Transverse colon (tissue), 4 donors: ENCODE data around the gene ATP5ME. TPM values are rescaled to one million over a fixed set of nuclear protein-coding genes. Genes with fewer than 3 reads are reported as not detected.
"Not testable (repeated sequence)": the region's sequence is repeated elsewhere in the genome, so short reads cannot be mapped to it uniquely, and the experiment has no call there.

Experiments used
- DNase-seq: peaks from one replicate; pipeline ENCODE4 v3.0.0-alpha.2; 2019
- H3K27ac ChIP-seq, 4 donors: fragments of 200-600 bp; sonication (generic); 2 replicates each; pipeline ENCODE4 v1.5.1; 2016 to 2018; ENCODE audit warnings: inconsistent platforms in 4 of 4
- H3K27me3 ChIP-seq: fragments of 200-600 bp; sonication (generic); 2 replicates; pipeline ENCODE4 v1.5.1; 2017; ENCODE audit warnings: inconsistent platforms
- H3K36me3 ChIP-seq, 4 donors: fragments of 200-600 bp; sonication (generic); 2 replicates each; pipeline ENCODE4 v1.5.1; 2017 to 2019; ENCODE audit warnings: inconsistent platforms in 4 of 4
- H3K4me1 ChIP-seq, 4 donors: fragments of 200-600 bp; sonication (generic); 2 replicates each; pipeline ENCODE4 v1.5.1; 2017 to 2020; ENCODE audit warnings: inconsistent platforms in 4 of 4
- H3K4me3 ChIP-seq, 4 donors: fragments of 200-600 bp; sonication (generic); 1 replicate in 1 of 4; 2 replicates in 3 of 4; pipeline versions ENCODE4 v1.5.1 to v1.6.1; 2017 to 2019; ENCODE audit warnings: inconsistent platforms in 4 of 4
- H3K9me3 ChIP-seq, 2 donors: fragments of 200-600 bp; sonication (generic); 2 replicates each; pipeline ENCODE4 v1.5.1; 2017 to 2019; ENCODE audit warnings: inconsistent platforms in 2 of 2
- EP300 ChIP-seq: sonication (generic); formaldehyde crosslinking; IDR thresholded peaks from one replicate; pipeline ENCODE4 v1.6.1; 2017; ENCODE audit warnings: antibody characterized with exemption, low read depth
- POLR2A ChIP-seq: fragments of 450-650 bp; IDR thresholded peaks from one replicate; pipeline ENCODE4 v1.6.1; 2016; ENCODE audit warnings: antibody characterized with exemption, mild to moderate bottlenecking, moderate library complexity
- POLR2AphosphoS5 ChIP-seq, 3 donors: sonication (generic); formaldehyde crosslinking; IDR thresholded peaks; one replicate each; pipeline ENCODE4 v1.6.1; 2016; ENCODE audit warnings: antibody characterized with exemption in 3 of 3
- WGBS, 2 donors: methylation state at CpG; one replicate each; pipeline ENCODE4 v1.1.5; 2018; ENCODE audit warnings: low coverage in 1 of 2; 5-methylcytosine and 5-hydroxymethylcytosine counted together
- in situ Hi-C, 4 donors: fragments of 200-750 bp; cut with MboI; loops; one replicate each; pipeline versions ENCODE4 v1.15.0 to v1.15.1; 2017; ENCODE audit warnings: low sequenced_read_pairs in 3 of 4, low pct_ligation_motif_present in 1 of 4, low pct_unique_long_range_greater_than_20kb in 1 of 4
- intact Hi-C: fragments of 100-400 bp; cut with DNase I; formaldehyde crosslinking; loops from one replicate; pipeline ENCODE4 v1.15.1; 2023; ENCODE audit warnings: low total_unique reads
- total RNA-seq, 4 donors: library from RNA; depleted of rRNA; stranded (reverse); fragments of >200 nt; gene quantifications; one replicate each; pipeline ENCODE4 v1.1.0, GENCODE V29; 2016
- TF ChIP-seq, protein P1 (sequence below), 5 experiments: fragments of 200-600 bp in 3 of 5; fragments of 450-650 bp in 2 of 5; sonication (generic) in 3 of 5; IDR thresholded peaks; 1 replicate in 2 of 5; 2 replicates in 3 of 5; pipeline ENCODE4 v1.5.1; 2016 to 2017; ENCODE audit warnings: antibody characterized with exemption in 5 of 5, inconsistent platforms in 3 of 5, mild to moderate bottlenecking in 2 of 5, moderate library complexity in 1 of 5

ATP5ME gene
- total RNA-seq, 4 donors from 2014 or later = 52.0 to 152 (median 148) TPM; not detected in 1

DNA sequence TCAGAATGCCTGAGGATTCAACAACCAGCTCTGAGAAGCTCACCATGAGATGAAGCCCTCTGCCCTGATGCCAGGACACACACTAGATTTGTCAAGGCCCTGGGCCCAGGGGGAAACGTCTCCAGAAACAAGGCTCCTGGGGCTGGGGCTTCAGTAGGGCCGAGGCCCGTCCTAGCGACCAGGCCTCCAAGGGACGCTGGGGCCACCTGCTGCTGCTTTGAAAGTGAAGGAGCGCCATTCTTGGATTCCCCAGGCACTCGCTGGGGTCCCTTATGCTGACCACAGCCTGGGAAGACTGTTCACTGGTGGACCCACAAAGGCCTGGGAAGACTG lies 24.8 kb downstream of the ATP5ME start:
- H3K27me3 ChIP-seq = peaks cover 60% of the 10 kb centered on the region
- intact Hi-C loops = no loop called here

DNA sequence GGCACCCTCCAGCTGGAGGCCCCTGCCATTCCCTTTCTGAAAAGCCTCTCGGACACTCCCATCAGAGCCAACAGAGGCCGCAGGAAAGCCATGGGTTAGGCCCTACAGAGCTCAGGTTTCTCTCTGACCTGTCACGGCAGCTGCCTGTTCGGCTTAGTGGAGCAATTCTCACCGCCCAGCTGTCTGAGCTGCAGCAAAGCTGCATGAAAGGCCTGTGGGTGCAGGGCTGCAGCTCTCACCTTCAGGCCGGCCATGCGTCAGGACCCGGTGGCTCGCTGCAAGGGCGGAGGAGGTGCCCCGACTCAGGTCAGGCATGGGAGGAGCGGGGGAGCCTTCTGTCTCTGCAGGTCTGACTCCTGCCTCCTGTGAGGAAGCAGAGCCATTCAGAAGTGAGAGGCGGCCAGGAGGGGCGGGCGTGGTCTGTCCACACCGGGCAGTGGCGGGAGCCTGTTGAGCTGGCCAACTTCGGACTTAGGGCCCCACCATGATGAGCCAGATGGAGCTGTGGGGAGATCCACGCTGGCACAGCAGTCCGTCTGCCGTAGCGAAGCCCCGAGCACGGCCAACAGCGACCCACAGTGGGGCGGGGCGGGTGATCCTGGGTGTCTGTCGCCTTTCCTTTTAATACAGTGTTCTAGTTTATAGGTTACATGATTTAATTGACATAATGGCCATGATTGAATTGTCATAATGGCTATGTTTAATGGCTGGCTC lies 25.3 kb downstream of the ATP5ME start:
- no peak overlapping the region for H3K4me3 ChIP-seq
- intact Hi-C loops (no loop called here), in situ Hi-C loops (no loop called here)
- TF ChIP-seq, protein P1, sequence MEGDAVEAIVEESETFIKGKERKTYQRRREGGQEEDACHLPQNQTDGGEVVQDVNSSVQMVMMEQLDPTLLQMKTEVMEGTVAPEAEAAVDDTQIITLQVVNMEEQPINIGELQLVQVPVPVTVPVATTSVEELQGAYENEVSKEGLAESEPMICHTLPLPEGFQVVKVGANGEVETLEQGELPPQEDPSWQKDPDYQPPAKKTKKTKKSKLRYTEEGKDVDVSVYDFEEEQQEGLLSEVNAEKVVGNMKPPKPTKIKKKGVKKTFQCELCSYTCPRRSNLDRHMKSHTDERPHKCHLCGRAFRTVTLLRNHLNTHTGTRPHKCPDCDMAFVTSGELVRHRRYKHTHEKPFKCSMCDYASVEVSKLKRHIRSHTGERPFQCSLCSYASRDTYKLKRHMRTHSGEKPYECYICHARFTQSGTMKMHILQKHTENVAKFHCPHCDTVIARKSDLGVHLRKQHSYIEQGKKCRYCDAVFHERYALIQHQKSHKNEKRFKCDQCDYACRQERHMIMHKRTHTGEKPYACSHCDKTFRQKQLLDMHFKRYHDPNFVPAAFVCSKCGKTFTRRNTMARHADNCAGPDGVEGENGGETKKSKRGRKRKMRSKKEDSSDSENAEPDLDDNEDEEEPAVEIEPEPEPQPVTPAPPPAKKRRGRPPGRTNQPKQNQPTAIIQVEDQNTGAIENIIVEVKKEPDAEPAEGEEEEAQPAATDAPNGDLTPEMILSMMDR (IDR thresholded peaks at IDR 0.05) = no peak
- no peak for TF ChIP-seq POLR2AphosphoS5 (IDR thresholded peaks at IDR 0.05)
- no peak for TF ChIP-seq EP300
- no peak for TF ChIP-seq POLR2A
- 82% methylated on average over 28 of the region's 28 CpGs; no CpG with 5 or more reads in 1 of the 2 donors for WGBS, 2 donors
- H3K27me3 ChIP-seq = peaks cover 60% of the 10 kb centered on the region
- H3K9me3 ChIP-seq = no peaks in the 10 kb centered on the region
- no peak overlapping the region for H3K27ac ChIP-seq
- H3K36me3 ChIP-seq = no peaks in the 10 kb centered on the region
- no peak for DNase-seq
- H3K4me1 ChIP-seq = no peaks in the 10 kb centered on the region

More for the DNA sequence above, 24.8 kb downstream of the ATP5ME start:
- TF ChIP-seq, protein P1 (IDR thresholded peaks at IDR 0.05) = no peak
- TF ChIP-seq POLR2A (no peak), EP300 (no peak), POLR2AphosphoS5 (IDR thresholded peaks at IDR 0.05) (no peak)
- no peak overlapping the region for H3K4me3 ChIP-seq
- in situ Hi-C loops = no loop called here
- no peak for DNase-seq
- no peaks in the 10 kb centered on the region for H3K36me3 ChIP-seq
- H3K4me1 ChIP-seq = no peaks in the 10 kb centered on the region
- 87% methylated on average over 7 of the region's 7 CpGs; no CpG with 5 or more reads in 1 of the 2 donors for WGBS, 2 donors
- no peak overlapping the region for H3K27ac ChIP-seq
- H3K9me3 ChIP-seq = no peaks in the 10 kb centered on the region

DNA sequence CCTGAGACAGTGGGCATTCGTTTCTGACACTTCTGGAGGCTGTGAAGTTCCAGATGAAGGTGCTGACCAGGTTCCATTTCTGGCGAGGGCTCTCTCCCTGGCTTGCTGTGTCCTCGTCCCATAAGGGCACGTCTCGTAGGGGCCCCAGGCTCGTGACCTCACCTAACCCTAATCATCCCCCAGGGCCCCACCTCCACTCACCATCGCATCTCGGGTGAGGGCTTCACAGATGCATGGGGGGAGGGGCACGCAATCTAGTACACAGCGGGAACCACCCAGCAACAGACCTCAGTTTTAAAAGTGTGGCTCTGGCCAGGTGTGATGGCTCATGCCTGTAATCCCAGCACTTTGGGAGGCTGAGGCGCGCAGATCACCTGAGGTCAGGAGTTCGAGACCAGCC lies 26.6 kb downstream of the ATP5ME start:
- in situ Hi-C loops (no loop called here), intact Hi-C loops (no loop called here)
- no peaks in the 10 kb centered on the region for H3K9me3 ChIP-seq
- peaks cover 59% of the 10 kb centered on the region for H3K27me3 ChIP-seq
- no peak overlapping the region for H3K27ac ChIP-seq
- H3K4me1 ChIP-seq = no peaks in the 10 kb centered on the region
- H3K4me3 ChIP-seq = no peak overlapping the region
- WGBS, 2 donors = 58% methylated on average over 13 of the region's 13 CpGs; no CpG with 5 or more reads in 1 of the 2 donors
- TF ChIP-seq POLR2A = no peak
- TF ChIP-seq POLR2AphosphoS5 (IDR thresholded peaks at IDR 0.05) = no peak
- H3K36me3 ChIP-seq = no peaks in the 10 kb centered on the region
- DNase-seq = no peak

DNA sequence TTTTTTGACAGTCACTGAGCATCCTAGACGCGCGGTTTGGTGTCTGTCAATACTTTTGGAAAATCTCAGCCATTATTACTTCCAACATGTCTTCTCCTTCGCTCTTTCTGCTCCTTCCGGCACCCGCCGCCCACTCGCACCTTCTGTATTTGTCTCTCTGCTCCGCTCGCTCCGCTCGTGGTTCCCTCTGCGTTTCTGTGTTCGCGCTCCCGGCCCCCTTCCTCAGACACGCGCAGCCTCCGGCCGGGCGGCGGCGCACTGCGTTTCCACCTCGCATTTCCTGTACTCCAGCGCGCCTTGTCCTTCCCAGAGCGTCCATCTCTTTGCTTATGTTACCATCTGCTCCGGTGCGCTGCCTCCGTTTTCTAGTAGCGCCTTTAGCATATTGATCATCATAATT lies 27.6 kb downstream of the ATP5ME start:
- TF ChIP-seq POLR2A = no peak
- TF ChIP-seq POLR2AphosphoS5 (IDR thresholded peaks at IDR 0.05) = no peak
- TF ChIP-seq EP300 = no peak
- Histone ChIP-seq H3K27me3 (peaks cover 52% of the 10 kb centered on the region), H3K4me3 (no peak overlapping the region), H3K36me3 (no peaks in the 10 kb centered on the region), H3K27ac (no peak overlapping the region), H3K9me3 (no peaks in the 10 kb centered on the region), H3K4me1 (no peaks in the 10 kb centered on the region)
- intact Hi-C loops = no loop called here
- WGBS, 2 donors = 77 to 92% methylated on average over 18 to 32 of the region's 32 CpGs
- in situ Hi-C loops = no loop called here
- DNase-seq = no peak

DNA sequence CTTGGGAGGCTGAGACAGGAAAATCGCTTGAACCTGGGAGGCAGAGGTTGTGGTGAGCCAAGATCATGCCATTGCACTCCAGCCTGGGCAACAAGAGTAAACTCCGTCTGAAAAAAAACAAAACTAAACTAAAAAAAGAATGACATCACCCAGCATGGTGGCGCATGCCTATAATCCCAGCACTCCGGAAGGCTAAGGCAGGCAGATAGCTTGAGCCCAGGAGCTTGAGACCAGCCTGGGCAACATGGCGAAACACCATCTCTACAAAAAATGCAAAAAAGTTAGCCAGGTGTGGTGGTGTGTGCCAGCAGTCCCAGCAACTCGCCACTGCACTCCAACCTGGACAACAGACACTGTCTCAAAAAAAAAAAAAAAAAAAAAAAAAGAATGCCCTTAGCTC lies 31.7 kb downstream of the ATP5ME start:
- DNase-seq, H3K27ac ChIP-seq, H3K9me3 ChIP-seq, H3K36me3 ChIP-seq, intact Hi-C loops, in situ Hi-C loops, H3K4me1 ChIP-seq, H3K4me3 ChIP-seq: not testable (repeated sequence)
- peaks cover 22% of the 10 kb centered on the region for H3K27me3 ChIP-seq
- 87 to 92% methylated on average over 4 to 6 of the region's 6 CpGs for WGBS, 2 donors
